GM19397 (cell line): ENCODE measurements around the gene STK17B.
"Not testable (repeated sequence)": the region's sequence is repeated elsewhere in the genome, so short reads cannot be mapped to it uniquely, and the experiment has no call there.

Experiments used
- ATAC-seq: cut with Tn5 transposase; IDR thresholded peaks from one replicate; pipeline ENCODE4 v1.9.1; 2021; ENCODE audit warnings: mild to moderate bottlenecking, moderate library complexity; ENCODE audit not compliant: unreplicated experiment

The STK17B gene

DNA sequence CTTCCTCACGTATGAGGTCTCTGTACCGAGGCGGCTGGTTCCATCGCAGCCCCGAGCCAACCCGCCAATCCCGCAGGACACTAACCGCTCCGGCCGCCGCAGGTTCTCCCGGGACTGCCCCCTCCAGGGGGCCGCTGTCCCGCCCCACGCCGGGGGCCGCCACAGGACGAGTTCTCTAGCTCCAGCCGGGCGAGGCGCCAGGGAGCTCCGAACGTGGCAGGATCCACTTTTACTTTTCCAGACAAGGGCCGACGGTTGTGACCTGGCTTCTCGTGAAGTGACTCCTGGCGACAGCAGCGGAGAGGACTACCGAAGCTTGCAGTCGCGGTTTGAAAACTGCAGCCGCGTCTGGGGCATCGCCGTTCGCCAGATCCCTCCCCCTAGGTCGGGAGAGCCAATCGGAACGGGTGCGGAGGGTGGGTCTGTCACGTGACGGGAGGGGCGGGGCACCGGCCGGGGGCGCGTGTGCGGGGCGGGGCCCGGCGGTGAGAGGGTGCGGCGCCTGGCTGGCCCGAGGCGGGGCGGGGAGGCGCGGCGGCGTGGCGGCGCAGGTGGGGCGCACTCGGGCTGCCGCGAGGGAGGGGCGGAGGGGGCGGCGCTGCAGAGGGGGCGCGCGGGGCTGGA is at the start of gene STK17B:
STK17B (minus strand) TSS at position 331 of the 624 bp plus-strand sequence. CDS start 8,195 bp downstream, outside the sequence.
- ATAC-seq = peak; percentile 58

DNA sequence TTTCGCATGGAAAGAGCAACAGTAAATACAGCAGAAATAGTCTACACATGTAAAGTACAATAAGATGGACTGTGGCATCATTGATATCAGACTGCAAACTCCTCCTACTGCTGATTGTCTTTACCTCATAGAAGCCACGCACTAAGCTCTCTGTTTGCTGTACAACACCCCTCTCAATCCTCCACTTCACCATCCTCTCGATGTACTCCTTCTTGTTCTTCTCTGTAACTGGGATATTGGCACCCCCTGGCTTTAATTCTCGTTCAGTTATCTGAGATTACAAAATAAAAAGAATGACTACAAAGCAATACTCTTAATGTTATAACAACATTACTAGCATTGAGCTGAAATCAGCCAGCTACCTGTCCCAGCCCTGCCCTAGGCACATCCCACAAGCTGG is 49.3 kb upstream of the STK17B start:
- no peak for ATAC-seq

DNA sequence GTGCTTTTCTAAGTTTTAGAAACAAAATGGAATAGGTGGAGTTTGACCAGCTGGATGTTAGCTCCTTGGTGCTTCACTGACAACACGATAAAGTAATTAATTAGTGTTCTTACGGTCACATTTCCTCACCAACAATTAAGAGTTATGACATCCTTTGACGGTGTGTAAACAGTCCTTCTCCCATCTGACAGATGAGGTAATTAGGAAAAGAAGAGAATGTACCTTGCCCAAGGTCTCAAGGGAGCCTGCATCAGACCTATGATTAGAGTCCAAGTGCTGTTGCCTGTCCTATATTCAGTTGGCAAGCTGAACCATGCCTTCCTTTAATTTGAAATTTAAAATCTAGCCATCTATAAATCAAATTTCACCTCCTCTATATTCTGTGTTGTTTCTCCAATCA is 48.3 kb upstream of the STK17B start:
- ATAC-seq = no peak

DNA sequence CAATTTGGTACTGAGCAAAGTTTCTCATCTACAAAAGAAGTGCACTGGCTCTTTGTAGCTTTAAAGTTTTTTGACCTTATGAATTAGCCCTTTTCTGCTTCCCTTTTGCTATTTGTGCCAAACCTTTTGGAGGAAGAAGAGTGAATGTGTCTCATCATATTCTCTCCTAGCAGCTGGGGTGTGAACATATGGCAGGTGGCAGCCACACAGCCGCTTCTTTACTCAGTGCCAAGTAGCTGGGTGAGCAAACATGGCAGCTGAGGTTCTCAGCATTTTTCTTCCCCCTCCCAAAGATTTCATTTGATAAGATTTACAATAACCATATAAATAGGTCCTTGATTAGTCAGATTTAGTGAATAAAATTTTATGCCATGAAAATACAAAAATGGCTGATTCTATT is 46.7 kb upstream of the STK17B start:
- no peak for ATAC-seq

DNA sequence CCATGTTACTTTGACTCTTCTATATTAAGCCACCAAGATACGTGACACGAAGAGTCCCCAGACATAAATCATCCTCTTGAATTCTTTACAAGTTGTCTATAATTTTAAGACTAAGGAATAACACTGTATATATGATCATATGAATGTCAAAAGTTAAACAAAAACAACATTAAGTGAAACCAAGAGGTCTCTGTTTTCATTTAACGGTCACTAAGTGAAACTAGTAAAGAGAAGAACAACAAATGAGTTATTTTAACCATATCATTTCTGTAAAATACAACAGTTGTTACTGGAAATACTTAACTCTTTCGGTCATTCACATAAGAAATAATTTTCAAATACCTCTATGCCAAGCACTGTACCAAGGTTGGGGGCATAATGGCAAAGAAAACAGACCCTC is 45.7 kb upstream of the STK17B start:
- ATAC-seq = no peak

DNA sequence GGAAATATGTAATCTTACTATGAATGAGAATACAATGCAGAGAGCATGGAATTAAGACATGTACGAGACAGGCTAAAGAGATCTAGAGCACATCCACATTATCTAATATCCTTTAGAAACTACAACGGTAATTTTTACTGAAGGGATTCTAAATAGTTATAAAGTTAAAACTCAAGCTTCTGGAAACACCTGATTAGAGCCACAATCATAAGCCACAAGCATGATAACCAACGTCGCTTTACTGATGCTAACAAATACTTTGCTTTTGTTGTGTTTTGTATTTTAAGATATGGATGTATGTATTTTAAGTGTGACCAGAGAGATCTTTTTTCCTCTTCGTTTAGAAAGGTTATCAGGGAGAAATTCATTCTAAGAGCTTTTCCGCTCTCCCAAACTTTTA is 44.0 kb upstream of the STK17B start:
- ATAC-seq = no peak

DNA sequence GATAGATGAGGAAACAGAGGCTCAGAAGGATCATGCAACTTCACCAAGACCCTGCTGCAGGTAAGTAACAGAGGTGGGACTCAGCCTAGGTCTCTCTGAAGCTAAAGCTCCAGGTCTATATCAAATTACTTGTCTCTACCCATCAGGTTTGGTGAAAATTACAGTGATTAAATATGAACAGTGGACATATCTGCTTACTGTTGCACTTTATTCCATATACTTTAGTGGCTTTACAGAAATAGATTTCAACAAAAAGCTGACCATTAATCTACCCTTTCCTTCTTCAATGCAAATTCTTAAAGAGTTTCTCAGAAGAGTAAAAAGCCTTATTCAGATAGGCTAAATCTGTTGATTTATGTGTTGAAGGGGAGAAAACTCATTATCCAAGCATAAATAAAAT is 42.8 kb upstream of the STK17B start:
- ATAC-seq = no peak

DNA sequence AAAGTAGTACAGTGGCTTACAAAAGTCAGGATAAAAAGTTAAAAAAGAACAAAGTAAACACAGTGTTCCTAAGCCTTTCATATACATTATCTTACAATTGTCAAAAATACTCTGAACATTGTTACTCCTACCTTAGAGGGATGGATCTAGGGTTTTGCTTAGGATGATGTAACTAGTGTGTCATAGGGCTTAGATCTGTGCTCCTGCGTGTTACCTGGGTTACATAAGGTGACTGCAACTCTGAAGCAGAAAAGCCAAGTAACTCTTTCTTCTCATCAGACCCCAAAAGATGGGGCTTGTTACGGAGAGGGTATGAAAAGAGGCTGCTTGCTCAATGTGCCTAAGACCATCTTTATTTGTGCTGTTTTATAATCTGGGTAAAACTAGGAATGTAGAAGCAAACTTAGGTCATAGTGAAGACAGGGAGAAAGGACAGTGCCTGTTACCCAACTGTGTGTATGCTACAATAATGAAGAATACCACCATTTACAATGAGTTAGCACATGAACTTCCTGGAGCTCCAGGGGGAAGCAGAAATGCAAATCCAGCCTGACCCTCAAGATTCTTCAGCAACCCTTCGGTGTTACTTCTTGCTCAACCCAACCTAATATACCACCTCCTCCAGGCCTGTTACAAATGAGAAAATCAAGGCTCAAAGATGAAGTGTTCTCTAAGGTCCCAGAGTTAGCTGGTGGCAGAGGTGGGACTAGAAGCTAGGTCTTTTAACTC is 42.0 kb upstream of the STK17B start:
- ATAC-seq = no peak

DNA sequence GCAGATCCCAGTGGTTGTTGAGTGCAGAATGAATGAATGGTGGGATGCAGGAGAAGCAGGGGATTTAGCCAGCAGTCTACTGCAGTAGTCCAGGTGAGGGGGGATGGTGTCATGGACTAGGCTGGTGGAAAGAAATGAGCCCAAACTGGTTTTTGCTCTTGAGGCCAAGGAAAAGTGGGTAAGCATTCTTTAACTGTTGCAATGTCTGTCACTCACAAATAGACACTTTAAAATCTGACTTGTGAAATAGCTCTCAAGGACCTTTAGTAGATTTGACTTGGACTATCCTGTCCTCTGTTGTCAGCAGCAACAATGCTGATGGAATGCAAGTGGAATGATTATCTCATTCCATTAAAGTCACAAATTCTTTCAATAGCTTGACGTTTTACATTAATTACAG is 37.5 kb upstream of the STK17B start:
- ATAC-seq = no peak

DNA sequence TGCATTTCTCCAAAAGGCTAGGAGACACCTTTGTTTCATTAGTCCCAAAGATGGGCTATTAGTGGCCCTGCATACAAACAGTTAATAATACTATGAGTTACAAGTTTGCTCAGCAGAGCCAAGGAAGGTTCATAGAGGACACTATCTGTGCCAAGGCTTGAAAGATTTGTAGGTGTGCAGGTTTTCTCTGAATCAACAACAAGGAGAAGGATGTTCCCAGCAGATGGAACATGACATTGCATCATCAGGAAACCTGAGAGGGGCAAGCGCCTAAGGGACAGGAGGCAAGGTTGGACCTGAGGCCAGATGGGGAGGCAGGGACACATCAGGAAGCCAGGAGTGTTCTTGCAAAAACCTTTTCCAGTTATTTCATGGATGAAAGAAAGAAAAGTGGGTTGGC is 35.4 kb upstream of the STK17B start:
- no peak for ATAC-seq

DNA sequence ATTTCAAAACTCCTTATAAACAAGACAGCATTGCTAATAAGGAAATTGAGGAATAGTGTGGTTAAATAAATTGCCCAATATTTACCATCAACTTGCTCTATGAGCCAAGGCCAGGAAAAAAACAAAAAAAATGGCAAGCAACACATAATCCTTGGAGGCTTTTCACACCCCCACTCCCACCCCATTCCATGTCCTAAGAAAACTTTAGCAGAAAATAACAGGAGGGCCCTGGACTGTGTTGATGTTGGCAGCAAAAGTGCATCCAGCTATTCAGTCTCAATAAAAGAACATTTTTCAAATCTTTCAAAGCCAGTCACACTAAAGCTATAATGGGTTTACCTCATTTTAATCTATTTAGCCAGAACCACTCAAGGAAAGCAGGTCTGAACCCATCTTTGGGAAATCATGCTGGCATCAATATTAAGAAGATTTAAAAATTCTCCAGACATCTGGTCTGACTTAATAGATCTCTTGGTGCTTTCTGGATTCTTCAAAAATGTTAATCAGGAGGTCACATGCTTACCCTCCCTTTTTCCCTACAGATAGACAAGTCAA is 34.6 kb upstream of the STK17B start:
- ATAC-seq = no peak

DNA sequence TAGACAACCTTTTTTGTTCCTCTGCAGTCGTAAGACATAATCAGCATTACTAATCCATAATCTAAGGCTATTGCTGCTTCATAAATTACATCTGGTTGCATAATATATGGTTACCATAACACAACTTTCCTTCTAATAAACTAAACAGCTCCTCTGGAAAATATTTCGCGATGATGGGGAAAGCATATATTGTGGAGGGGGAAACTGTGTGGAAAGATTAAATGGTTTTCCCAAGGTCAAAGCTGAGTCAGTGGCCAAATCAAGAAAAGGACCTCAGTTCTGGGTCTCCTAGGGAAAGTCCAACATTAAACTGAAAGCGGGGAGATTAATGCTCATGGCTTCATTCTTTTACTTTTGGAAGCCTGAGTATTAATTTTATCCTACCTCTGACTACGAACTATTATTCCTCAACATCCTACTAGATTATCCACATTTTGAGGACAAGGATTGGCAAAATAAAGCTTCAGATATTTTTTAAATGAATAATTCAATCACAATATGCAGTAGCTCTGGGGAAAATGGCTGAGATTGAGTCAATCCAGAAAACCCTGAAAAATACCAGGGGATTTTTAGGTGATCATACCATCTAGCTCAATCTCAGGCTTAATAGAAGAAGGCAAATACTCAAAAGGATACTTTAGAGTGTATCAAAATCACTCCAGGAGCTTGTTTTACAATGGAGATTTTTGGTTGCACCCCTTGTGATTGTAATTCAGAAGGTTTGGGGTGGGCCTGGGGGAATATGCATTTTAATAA is 33.8 kb upstream of the STK17B start:
- no peak for ATAC-seq

DNA sequence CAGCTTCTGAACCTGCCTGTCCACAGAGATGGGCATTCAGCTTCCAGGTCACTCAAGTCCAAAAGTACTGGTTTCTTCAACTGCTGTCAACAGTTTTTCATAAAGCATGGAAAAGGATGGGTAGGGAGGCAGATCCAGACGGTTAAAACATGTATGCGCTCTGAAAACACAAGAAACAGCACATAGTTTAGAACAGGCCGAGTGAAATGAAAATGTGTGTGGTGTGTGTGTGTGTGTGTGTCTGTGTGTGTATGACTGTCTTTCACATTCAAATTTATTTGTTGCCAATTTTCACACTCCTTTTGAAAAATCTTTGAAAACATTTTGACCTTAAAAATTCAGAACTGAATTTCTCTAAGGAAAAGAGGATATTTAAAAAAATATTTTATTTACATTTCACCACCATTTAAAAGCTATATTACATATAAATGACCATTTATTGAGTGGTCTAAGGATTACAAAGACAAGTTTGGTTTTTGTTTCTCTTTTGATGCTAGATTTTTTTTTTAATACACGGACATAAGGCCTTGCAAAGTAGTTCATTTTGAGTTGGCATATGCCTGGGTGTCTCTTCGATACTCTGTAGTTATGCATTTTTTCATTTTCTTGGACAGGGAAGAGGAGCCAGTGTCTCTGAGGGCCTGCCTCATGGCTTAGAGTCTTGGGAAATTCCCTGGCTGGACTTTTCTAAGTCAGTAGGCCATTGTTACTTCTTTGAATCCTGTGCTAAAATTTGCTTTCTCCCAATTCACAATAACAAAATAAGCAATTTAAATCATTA is 30.0 kb upstream of the STK17B start:
- no peak for ATAC-seq

DNA sequence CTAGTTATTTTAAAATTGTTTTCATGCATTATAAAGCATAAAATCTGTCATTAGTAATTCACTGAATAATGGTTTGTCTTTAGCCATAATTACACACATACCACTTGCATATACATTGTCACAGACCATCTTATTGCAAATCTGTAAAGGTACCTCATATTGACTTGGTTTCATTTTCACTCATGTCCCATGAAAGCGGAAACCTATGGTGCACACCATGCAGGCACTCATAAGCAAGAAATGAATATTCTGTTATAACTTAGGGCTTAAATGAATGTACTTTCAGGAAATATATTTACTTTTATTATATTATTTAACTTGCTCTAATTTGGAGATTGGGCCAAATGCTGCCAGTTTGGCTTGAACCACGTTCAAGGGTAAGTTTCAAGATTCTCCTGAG is 29.2 kb upstream of the STK17B start:
- peak; percentile 97 for ATAC-seq

DNA sequence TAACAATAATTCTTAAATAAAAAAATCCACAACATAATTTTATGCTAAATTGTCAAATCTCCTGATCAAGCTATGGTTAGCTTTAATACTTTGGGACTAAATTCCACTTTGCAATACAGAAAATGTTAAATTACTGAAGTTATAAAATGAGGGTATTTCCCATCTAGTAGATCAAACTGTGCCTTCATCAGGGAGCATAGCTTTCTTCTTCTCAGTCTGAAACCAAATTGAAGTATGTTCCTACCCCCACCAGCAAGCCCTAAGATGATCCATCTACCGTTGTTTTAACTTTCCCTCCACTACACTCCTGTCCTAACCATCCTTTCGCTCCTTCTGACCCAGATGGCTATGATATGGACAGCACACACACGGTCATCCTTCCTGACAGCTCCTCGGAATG is 24.4 kb upstream of the STK17B start:
- ATAC-seq = no peak

DNA sequence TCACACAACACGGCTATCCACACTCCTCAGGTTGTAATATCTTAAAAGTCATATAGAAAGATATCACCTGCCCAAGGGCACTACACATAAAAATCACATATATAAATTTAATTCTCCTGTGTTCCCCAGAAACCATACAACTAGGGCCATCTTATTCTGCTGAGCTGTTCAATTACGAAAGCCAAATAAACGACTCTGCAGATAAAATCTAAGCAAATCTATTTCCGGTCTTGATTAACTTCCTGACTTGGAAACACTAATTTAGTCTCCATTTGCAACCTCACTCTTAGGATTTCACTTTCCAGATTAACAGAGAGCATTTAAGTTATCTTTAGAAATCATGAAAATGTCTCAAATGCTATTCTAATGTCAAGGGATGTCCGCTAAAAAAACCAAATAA is 23.9 kb upstream of the STK17B start:
- ATAC-seq = no peak

DNA sequence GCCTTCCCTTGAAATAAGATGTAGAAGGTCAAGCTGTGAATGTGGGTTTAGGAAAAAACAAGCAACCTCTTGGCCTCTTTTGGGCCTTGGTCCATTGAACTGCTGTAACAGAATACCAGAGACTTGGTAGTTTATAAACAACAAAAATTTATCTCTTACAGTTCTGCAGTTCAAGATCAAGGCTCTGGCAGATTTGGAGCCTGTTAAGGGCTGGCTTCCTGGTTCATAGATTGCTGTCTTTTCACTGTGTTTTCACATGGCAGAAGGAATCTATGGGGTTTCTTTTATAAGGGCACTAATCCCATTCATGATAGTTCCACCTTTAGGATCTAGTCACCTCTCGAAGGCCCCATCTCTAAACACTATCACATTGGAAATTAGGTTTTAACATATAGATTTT is 20.2 kb upstream of the STK17B start:
- no peak for ATAC-seq

DNA sequence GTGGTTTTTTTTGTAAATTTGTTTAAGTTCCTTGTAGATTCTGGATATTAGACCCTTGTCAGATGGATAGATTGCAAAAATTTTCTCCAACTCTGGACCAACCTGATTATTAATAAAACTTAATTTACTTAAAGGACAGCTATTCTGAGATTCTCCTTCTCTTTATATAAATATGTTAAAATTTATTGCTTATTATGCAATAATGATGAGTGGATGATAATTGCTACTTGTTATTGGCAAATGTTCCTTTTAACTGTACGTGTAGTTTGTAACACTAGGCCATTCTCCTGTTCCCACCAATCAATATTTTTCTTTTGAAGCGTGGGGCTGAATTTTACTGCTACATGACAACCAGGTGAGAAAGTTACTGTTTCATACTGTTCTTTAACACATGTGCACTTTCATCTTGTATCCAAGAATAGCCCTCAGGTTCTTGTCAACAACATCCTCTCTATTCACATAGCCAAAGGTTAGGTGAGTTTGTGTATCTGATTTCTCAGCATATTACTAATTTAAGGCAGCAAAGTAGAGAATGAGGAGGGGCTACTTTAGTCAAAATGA is 16.6 kb upstream of the STK17B start:
- no peak for ATAC-seq

DNA sequence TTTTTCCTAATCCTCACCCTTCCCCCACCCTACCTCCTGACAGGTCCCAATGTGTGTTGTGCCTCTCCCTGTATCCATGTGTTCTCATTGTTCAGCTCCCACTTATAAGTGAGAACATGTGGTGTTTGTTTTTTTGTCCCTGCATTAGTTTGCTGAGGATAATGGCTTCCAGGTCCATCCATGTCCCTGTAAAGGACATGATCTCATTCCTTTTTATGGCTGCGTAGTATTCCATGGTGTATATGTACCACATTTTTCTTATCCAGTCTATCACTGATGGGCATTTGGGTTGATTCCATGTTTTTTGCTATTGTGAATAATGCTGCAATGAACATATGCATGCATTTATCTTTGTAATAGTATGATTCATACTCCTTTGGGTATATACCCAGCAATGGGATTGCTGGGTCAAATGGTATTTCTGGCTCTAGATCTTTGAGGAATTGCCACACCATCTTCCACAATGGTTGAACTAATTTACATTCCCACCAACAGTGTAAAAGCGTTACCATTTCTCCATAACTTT is 15.9 kb upstream of the STK17B start:
- ATAC-seq = not testable (repeated sequence)

DNA sequence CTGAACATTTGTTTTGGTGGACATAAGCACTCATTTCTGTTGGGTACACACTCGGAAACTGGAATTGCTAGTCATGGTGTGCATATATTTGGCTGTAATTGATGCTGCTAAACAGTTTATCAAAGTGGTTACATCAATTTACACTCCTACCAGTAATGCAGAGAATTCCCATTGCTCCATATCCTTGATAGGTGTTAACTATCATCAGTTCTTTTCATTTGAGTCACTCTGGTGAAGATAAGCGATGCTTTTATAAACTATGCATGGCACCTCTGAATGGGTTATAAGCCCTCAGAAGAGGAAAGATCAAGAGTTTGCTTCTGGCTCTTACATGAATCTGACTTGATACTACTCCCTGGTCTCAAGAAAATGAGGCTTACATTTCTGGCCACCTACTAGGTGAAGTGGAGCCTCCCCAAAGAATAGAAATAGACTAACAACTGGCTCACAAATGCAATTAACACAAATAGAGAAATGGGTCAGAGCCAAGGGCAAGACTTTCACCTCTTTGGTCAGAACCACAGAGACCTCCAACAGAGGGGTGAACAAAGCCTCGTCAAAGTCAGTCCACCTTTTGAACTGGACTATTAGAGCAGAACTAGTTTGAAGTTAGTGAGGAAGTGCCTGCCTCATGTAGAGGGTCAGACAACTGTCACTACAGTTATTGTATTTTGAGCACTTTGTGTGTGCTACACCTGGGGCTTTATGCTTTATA is 15.0 kb upstream of the STK17B start:
- no peak for ATAC-seq
